ENCODE results near the gene PLXDC2.

The PLXDC2 gene

GRCh38 chr10:19882621-19883020 lies 66.4 kb downstream of the PLXDC2 start:
- Histone ChIP-seq H3K4me1 (ENCODE audit: insufficient read depth, low read length, poor library complexity, severe bottlenecking) (no peaks in the 10 kb centered on the region), H3K36me3 (ENCODE audit: insufficient read depth, low read length) (no peaks in the 10 kb centered on the region), H3K9ac (ENCODE audit: low read depth, low read length, poor library complexity, severe bottlenecking) (no peak overlapping the region), H3K4me2 (ENCODE audit: low read depth, low read length, poor library complexity, severe bottlenecking) (no peak overlapping the region), H3K9me3 (ENCODE audit: insufficient read depth, low read depth, low read length) (no peaks in the 10 kb centered on the region), H3K79me2 (ENCODE audit: insufficient read depth, low read length) (no peaks in the 10 kb centered on the region), H3F3A (ENCODE audit: low read depth) (no peaks in the 10 kb centered on the region), H4K20me1 (ENCODE audit: insufficient read depth, low read length, poor library complexity, severe bottlenecking) (no peaks in the 10 kb centered on the region), H3K9me2 (replicated peaks; ENCODE audit: low read depth, low read length) (no peaks in the 10 kb centered on the region), H3K27me3 (ENCODE audit: insufficient read depth, low read length, poor library complexity, severe bottlenecking) (no peaks in the 10 kb centered on the region), H2AFZ (ENCODE audit: low read length) (no peak overlapping the region), H3K4me3 (ENCODE audit: low read length, poor library complexity, severe bottlenecking) (no peak overlapping the region)
- TF ChIP-seq, protein P1, sequence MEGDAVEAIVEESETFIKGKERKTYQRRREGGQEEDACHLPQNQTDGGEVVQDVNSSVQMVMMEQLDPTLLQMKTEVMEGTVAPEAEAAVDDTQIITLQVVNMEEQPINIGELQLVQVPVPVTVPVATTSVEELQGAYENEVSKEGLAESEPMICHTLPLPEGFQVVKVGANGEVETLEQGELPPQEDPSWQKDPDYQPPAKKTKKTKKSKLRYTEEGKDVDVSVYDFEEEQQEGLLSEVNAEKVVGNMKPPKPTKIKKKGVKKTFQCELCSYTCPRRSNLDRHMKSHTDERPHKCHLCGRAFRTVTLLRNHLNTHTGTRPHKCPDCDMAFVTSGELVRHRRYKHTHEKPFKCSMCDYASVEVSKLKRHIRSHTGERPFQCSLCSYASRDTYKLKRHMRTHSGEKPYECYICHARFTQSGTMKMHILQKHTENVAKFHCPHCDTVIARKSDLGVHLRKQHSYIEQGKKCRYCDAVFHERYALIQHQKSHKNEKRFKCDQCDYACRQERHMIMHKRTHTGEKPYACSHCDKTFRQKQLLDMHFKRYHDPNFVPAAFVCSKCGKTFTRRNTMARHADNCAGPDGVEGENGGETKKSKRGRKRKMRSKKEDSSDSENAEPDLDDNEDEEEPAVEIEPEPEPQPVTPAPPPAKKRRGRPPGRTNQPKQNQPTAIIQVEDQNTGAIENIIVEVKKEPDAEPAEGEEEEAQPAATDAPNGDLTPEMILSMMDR (conservative IDR thresholded peaks at IDR 0.05; ENCODE audit: low read length) = no peak
- TF ChIP-seq EZH2phosphoT487 (IDR thresholded peaks at IDR 0.05; ENCODE audit: borderline replicate concordance) = no peak

DNA sequence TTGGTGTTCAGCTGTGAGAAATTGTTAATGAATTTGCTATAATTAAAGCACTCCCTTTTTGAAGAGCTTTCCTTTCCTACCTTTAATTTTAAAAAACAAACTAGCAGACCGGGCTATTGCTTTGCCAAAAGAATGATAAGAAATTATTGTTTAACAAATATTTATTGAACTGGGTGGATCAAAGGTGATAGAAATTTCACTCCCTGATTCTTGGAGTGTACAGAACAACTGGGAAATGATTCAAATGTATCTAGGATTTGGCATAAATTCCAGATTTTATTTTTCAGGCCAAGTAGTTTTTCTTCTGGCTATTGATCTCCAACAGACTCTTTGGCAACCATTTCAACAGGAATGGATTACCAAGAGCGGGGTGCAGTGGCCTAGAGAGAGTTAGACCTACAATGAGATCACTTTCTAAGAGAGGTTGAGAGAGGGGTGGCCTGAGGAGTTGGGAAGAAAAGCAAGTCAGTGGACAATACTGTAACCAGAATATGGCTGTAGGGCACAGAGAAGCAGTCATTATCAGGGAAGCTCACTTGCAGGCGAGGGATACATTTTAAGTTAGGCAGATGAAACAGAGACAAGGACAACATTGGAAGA lies 71.9 kb downstream of the PLXDC2 start:
- no peaks in the 10 kb centered on the region for H3K9me3 ChIP-seq (ENCODE audit: insufficient read depth, low read depth, low read length)
- no peak overlapping the region for H3K9ac ChIP-seq (ENCODE audit: low read depth, low read length, poor library complexity, severe bottlenecking)
- no peaks in the 10 kb centered on the region for H3K27me3 ChIP-seq (ENCODE audit: insufficient read depth, low read length, poor library complexity, severe bottlenecking)
- no peaks in the 10 kb centered on the region for H4K20me1 ChIP-seq (ENCODE audit: insufficient read depth, low read length, poor library complexity, severe bottlenecking)
- no peak overlapping the region for H3K4me2 ChIP-seq (ENCODE audit: low read depth, low read length, poor library complexity, severe bottlenecking)
- H3F3A ChIP-seq (ENCODE audit: low read depth) = no peaks in the 10 kb centered on the region
- TF ChIP-seq EZH2phosphoT487 (IDR thresholded peaks at IDR 0.05; ENCODE audit: borderline replicate concordance) = no peak
- TF ChIP-seq, protein P1 (conservative IDR thresholded peaks at IDR 0.05; ENCODE audit: low read length) = no peak
- no peaks in the 10 kb centered on the region for H3K4me1 ChIP-seq (ENCODE audit: insufficient read depth, low read length, poor library complexity, severe bottlenecking)
- H3K36me3 ChIP-seq (ENCODE audit: insufficient read depth, low read length) = no peaks in the 10 kb centered on the region
- no peak overlapping the region for H3K4me3 ChIP-seq (ENCODE audit: low read length, poor library complexity, severe bottlenecking)
- no peaks in the 10 kb centered on the region for H3K9me2 ChIP-seq (replicated peaks; ENCODE audit: low read depth, low read length)
- H3K79me2 ChIP-seq (ENCODE audit: insufficient read depth, low read length) = no peaks in the 10 kb centered on the region
- H2AFZ ChIP-seq (ENCODE audit: low read length) = no peak overlapping the region

DNA sequence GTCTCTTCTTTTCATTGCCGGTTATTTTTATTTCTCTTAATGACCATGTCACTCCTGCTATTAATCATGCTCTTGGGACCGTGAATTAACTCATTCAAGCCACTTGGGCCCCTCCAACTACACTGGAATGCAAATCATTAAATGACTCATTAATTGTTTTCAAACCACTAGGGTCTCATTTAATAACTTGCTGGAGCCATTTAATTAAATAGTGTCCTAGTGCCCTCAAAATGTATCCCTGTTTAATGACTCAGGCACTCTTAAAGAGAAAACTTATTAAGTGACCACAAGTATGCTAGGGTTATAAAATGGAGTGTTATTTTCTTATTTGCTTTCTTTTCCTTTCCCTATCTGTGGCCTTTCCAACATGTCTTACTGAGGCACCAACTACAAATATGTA lies 73.0 kb downstream of the PLXDC2 start:
- Histone ChIP-seq H3K4me1 (ENCODE audit: insufficient read depth, low read length, poor library complexity, severe bottlenecking) (no peaks in the 10 kb centered on the region), H2AFZ (ENCODE audit: low read length) (no peak overlapping the region), H3K27me3 (ENCODE audit: insufficient read depth, low read length, poor library complexity, severe bottlenecking) (no peaks in the 10 kb centered on the region), H3K4me3 (ENCODE audit: low read length, poor library complexity, severe bottlenecking) (no peak overlapping the region), H4K20me1 (ENCODE audit: insufficient read depth, low read length, poor library complexity, severe bottlenecking) (no peaks in the 10 kb centered on the region), H3K9me3 (ENCODE audit: insufficient read depth, low read depth, low read length) (no peaks in the 10 kb centered on the region), H3K9ac (ENCODE audit: low read depth, low read length, poor library complexity, severe bottlenecking) (no peak overlapping the region), H3K4me2 (ENCODE audit: low read depth, low read length, poor library complexity, severe bottlenecking) (no peak overlapping the region), H3K36me3 (ENCODE audit: insufficient read depth, low read length) (no peaks in the 10 kb centered on the region), H3F3A (ENCODE audit: low read depth) (no peaks in the 10 kb centered on the region), H3K9me2 (replicated peaks; ENCODE audit: low read depth, low read length) (no peaks in the 10 kb centered on the region), H3K79me2 (ENCODE audit: insufficient read depth, low read length) (no peaks in the 10 kb centered on the region)
- TF ChIP-seq, protein P1 (conservative IDR thresholded peaks at IDR 0.05; ENCODE audit: low read length) = no peak
- TF ChIP-seq EZH2phosphoT487 (IDR thresholded peaks at IDR 0.05; ENCODE audit: borderline replicate concordance) = no peak

Measured in Loucy (cell line).